ENCODE results near the gene NUMB. TPM values are rescaled to one million over a fixed set of nuclear protein-coding genes. Genes with fewer than 3 reads are reported as not detected.

Gene NUMB
- total RNA-seq, 1 donor from 2014 or later = 33.1 TPM

- Histone ChIP-seq H3K4me3 (ENCODE audit: low read depth, low read length) (no peak overlapping the region), H3K27me3 (ENCODE audit: control insufficient read depth, insufficient read depth, low read length) (no peaks in the 10 kb centered on the region), H3K36me3 (ENCODE audit: control insufficient read depth, insufficient read depth, low read length) (no peaks in the 10 kb centered on the region)
- no peak for DNase-seq (ENCODE audit: low read depth)
- TF ChIP-seq CTCF (IDR thresholded peaks at IDR 0.05; ENCODE audit: insufficient read depth, low read length, poor library complexity, severe bottlenecking) = no peak
These were observed 205.6 kb downstream of the NUMB start for GRCh38 chr14:73252491-73253322.

GRCh38 chr14:73251516-73252215, 206.7 kb downstream of the NUMB start:
- TF ChIP-seq CTCF (IDR thresholded peaks at IDR 0.05; ENCODE audit: insufficient read depth, low read length, poor library complexity, severe bottlenecking) = no peak
- H3K4me3 ChIP-seq (ENCODE audit: low read depth, low read length) = no peak overlapping the region
- no peak for DNase-seq (ENCODE audit: low read depth)
- no peaks in the 10 kb centered on the region for H3K36me3 ChIP-seq (ENCODE audit: control insufficient read depth, insufficient read depth, low read length)
- H3K27me3 ChIP-seq (ENCODE audit: control insufficient read depth, insufficient read depth, low read length) = no peaks in the 10 kb centered on the region

GRCh38 chr14:73250781-73251500, 207.4 kb downstream of the NUMB start:
- Histone ChIP-seq H3K4me3 (ENCODE audit: low read depth, low read length) (no peak overlapping the region), H3K27me3 (ENCODE audit: control insufficient read depth, insufficient read depth, low read length) (no peaks in the 10 kb centered on the region), H3K36me3 (ENCODE audit: control insufficient read depth, insufficient read depth, low read length) (no peaks in the 10 kb centered on the region)
- no peak for TF ChIP-seq CTCF (IDR thresholded peaks at IDR 0.05; ENCODE audit: insufficient read depth, low read length, poor library complexity, severe bottlenecking)
- DNase-seq (ENCODE audit: low read depth) = no peak

- no peak for TF ChIP-seq CTCF (IDR thresholded peaks at IDR 0.05; ENCODE audit: insufficient read depth, low read length, poor library complexity, severe bottlenecking)
- no peaks in the 10 kb centered on the region for H3K27me3 ChIP-seq (ENCODE audit: control insufficient read depth, insufficient read depth, low read length)
- no peaks in the 10 kb centered on the region for H3K36me3 ChIP-seq (ENCODE audit: control insufficient read depth, insufficient read depth, low read length)
- DNase-seq (ENCODE audit: low read depth) = no peak
- no peak overlapping the region for H3K4me3 ChIP-seq (ENCODE audit: low read depth, low read length)
These were observed 208.0 kb downstream of the NUMB start for GRCh38 chr14:73250317-73250713.

GRCh38 chr14:73249564-73250316, 208.6 kb downstream of the NUMB start:
- H3K27me3 ChIP-seq (ENCODE audit: control insufficient read depth, insufficient read depth, low read length) = no peaks in the 10 kb centered on the region
- no peak for DNase-seq (ENCODE audit: low read depth)
- no peak overlapping the region for H3K4me3 ChIP-seq (ENCODE audit: low read depth, low read length)
- no peak for TF ChIP-seq CTCF (IDR thresholded peaks at IDR 0.05; ENCODE audit: insufficient read depth, low read length, poor library complexity, severe bottlenecking)
- H3K36me3 ChIP-seq (ENCODE audit: control insufficient read depth, insufficient read depth, low read length) = no peaks in the 10 kb centered on the region

Data from kidney epithelial cell (primary cell).